K562 (cell line): ENCODE results near the gene KNCN. TPM values are rescaled to one million over a fixed set of nuclear protein-coding genes. Genes with fewer than 3 reads are reported as not detected.

ENCODE experiments used
- ATAC-seq: fragments of 200-7000 bp; cut with Tn5 transposase; 3 replicates; pipeline ENCODE4 v1.9.1; 2020; ENCODE audit warnings: moderate library complexity
- BruUV-seq: library from RNA; stranded (reverse); fragments of 400-500 nt; replicated peaks from 2 replicates; lab custom pipeline; 2021; lab: Mats Ljungman, UMichigan
- CTCF ChIA-PET: fragments of 300-600 bp; formaldehyde crosslinking; extraction: SDS; loops from one replicate; lab custom pipeline; 2021; ENCODE audit warnings: low intra/inter-chr PET ratio; lab: Yijun Ruan, JAX
- POLR2A ChIA-PET: fragments of 300-600, 350-650 bp; sonication (Branson Sonifier 250); formaldehyde crosslinking; extraction: SDS; loops from one replicate; lab custom pipeline; 2021; ENCODE audit warnings: antibody characterized with exemption, inconsistent platforms; lab: Yijun Ruan, JAX
- DNase-seq, 4 experiments: peaks; one replicate each; pipeline versions ENCODE4 v3.0.0 to v3.0.0-alpha.2; 2011 to 2018; ENCODE audit warnings: low spot score in 3 of 4, mixed read lengths in 3 of 4; ENCODE audit errors: extremely low read depth in 1 of 4
- FAIRE-seq: peaks from 2 replicates; lab custom pipeline; 2011; peaks lifted over from hg19 to GRCh38; lab: Jason Lieb, UNC
- H2AFZ ChIP-seq: 2 replicates; pipeline ENCODE4 v1.6.0; 2011; ENCODE audit warnings: low read depth, low read length, control low read depth, inconsistent platforms
- H3K27ac ChIP-seq: fragments of 200-600 bp; 3 replicates; pipeline ENCODE4 v1.8.0; 2011; ENCODE audit warnings: low read depth, mild to moderate bottlenecking, control low read depth, inconsistent platforms, low read length, moderate library complexity, mixed read lengths; ENCODE audit errors: extremely low read depth
- H3K27me3 ChIP-seq, 2 experiments: fragments of 300-600 bp in 1 of 2; 2 replicates in 1 of 2; 3 replicates in 1 of 2; pipeline versions ENCODE4 v1.6.0 to v1.8.0; 2011; ENCODE audit warnings: inconsistent platforms in 2 of 2, low read length in 2 of 2, mild to moderate bottlenecking in 1 of 2, mixed read lengths in 1 of 2, moderate library complexity in 1 of 2; ENCODE audit not compliant: control insufficient read depth in 2 of 2, insufficient read depth in 2 of 2
- H3K36me3 ChIP-seq: fragments of 300-600 bp; 3 replicates; pipeline ENCODE4 v1.8.0; 2011; ENCODE audit warnings: mild to moderate bottlenecking, low read length, inconsistent platforms; ENCODE audit not compliant: control insufficient read depth, insufficient read depth
- H3K4me1 ChIP-seq, 2 experiments: fragments of 200-600 bp in 1 of 2; replicated peaks in 1 of 2; 2 replicates in 1 of 2; 3 replicates in 1 of 2; pipeline versions ENCODE4 v1.5.1 to v1.8.0; 2011; ENCODE audit warnings: inconsistent platforms in 2 of 2, low read length in 2 of 2, mild to moderate bottlenecking in 1 of 2, mixed read lengths in 1 of 2, moderate library complexity in 1 of 2; ENCODE audit not compliant: control insufficient read depth in 2 of 2, insufficient read depth in 2 of 2
- H3K4me2 ChIP-seq: 2 replicates; pipeline ENCODE4 v1.6.1; 2011; ENCODE audit warnings: low read length, control low read depth, inconsistent platforms, mixed read lengths; ENCODE audit not compliant: insufficient read depth
- H3K4me3 ChIP-seq: fragments of 200-600 bp; sonication (generic), shearing (Covaris generic); 2 replicates; pipeline ENCODE4 v1.5.1; 2016; ENCODE audit warnings: control low read depth, inconsistent platforms
- H3K79me2 ChIP-seq: fragments of 200-600 bp; 3 replicates; pipeline ENCODE4 v1.8.0; 2011; ENCODE audit warnings: low read length, inconsistent platforms; ENCODE audit not compliant: control insufficient read depth, insufficient read depth
- H3K9ac ChIP-seq, 2 experiments: 2 replicates each; pipeline versions ENCODE4 v1.6.0 to v1.6.1; 2011; ENCODE audit warnings: low read depth in 2 of 2, low read length in 2 of 2, control low read depth in 1 of 2, inconsistent platforms in 1 of 2, mild to moderate bottlenecking in 1 of 2, mixed read lengths in 1 of 2; ENCODE audit not compliant: insufficient read depth in 1 of 2
- H3K9me1 ChIP-seq: one replicate; pipeline ENCODE4 v1.6.0; 2011; ENCODE audit warnings: inconsistent platforms, mild to moderate bottlenecking, low read length, moderate library complexity; ENCODE audit not compliant: control insufficient read depth, insufficient read depth
- H3K9me3 ChIP-seq: replicated peaks from 2 replicates; pipeline ENCODE4 v1.5.1; 2011; ENCODE audit warnings: low read depth, low read length, inconsistent platforms; ENCODE audit not compliant: control insufficient read depth, insufficient read depth
- H4K20me1 ChIP-seq: replicated peaks from 2 replicates; pipeline ENCODE4 v1.6.1; 2011; ENCODE audit warnings: low read length, inconsistent platforms, mixed read lengths; ENCODE audit not compliant: control insufficient read depth, insufficient read depth
- CHD4 ChIP-seq: fragments of 200-600 bp; sonication (generic); IDR thresholded peaks from 3 replicates; pipeline ENCODE4 v1.6.1; 2012; ENCODE audit warnings: low read depth, mild to moderate bottlenecking, mixed read lengths, low read length, inconsistent platforms; ENCODE audit not compliant: insufficient read depth, insufficient replicate concordance, poor library complexity, severe bottlenecking
- FOSL1 ChIP-seq: fragments of 200-800 bp; sonication (Bioruptor generic); conservative IDR thresholded peaks from 2 replicates; pipeline ENCODE4 v1.6.1; 2016; ENCODE audit warnings: missing genetic modification characterization, missing compliant biosample characterization
- FOXA3 ChIP-seq, 2 experiments: fragments of 450-650 bp in 1 of 2; sonication (generic) in 1 of 2; formaldehyde crosslinking; IDR thresholded peaks in 1 of 2; conservative IDR thresholded peaks in 1 of 2; 2 replicates each; pipeline versions ENCODE4 v1.4.0 to v1.8.0; 2020 to 2022; ENCODE audit warnings: mild to moderate bottlenecking in 2 of 2, missing genetic modification reagents in 1 of 2
- KDM4B ChIP-seq, 2 experiments: fragments of 450-650 bp in 1 of 2; sonication (generic) in 1 of 2; IDR thresholded peaks; 2 replicates each; pipeline ENCODE4 v1.6.1; 2016 to 2017; ENCODE audit warnings: borderline replicate concordance in 2 of 2, antibody characterized with exemption in 1 of 2, low read depth in 1 of 2, mild to moderate bottlenecking in 1 of 2
- MAX ChIP-seq: sonication (generic); formaldehyde crosslinking; IDR thresholded peaks from 2 replicates; pipeline ENCODE4 v1.9.0; 2022; ENCODE audit warnings: mild to moderate bottlenecking, missing genetic modification reagents
- NCOA4 ChIP-seq: fragments of 450-650 bp; IDR thresholded peaks from 2 replicates; pipeline ENCODE4 v1.6.1; 2018; ENCODE audit warnings: mild to moderate bottlenecking; ENCODE audit not compliant: partially characterized antibody
- PATZ1 ChIP-seq: fragments of 250-450 bp; sonication (Bioruptor Pico); IDR thresholded peaks from 2 replicates; pipeline ENCODE4 v1.5.0; 2020; ENCODE audit warnings: mild to moderate bottlenecking, borderline replicate concordance
- TFAM ChIP-seq: fragments of 250-450 bp; sonication (Bioruptor Pico); conservative IDR thresholded peaks from 2 replicates; pipeline ENCODE4 v1.5.0; 2021; ENCODE audit warnings: mild to moderate bottlenecking, moderate library complexity
- U2AF1 ChIP-seq: fragments of 200-400 bp; formaldehyde crosslinking; optimal IDR thresholded peaks from 2 replicates; pipeline ENCODE3; 2017; ENCODE audit warnings: mild to moderate bottlenecking, low read depth, low read length, moderate library complexity
- ZKSCAN8 ChIP-seq: fragments of 200-800 bp; sonication (Bioruptor generic); IDR thresholded peaks from 2 replicates; pipeline ENCODE4 v1.6.1; 2016; ENCODE audit warnings: missing genetic modification characterization, missing compliant biosample characterization
- ZNF655 ChIP-seq: fragments of 250-450 bp; sonication (Bioruptor Pico); IDR thresholded peaks from 2 replicates; pipeline ENCODE4 v1.5.0; 2021
- WGBS: fragments of 100-300 bp; shearing (Covaris generic); methylation state at CpG from one replicate; pipeline ENCODE4 v1.1.6; 2016; ENCODE audit warnings: low coverage, mixed read lengths; ENCODE audit not compliant: insufficient coverage; ENCODE audit errors: missing lambda C conversion rate; 5-methylcytosine and 5-hydroxymethylcytosine counted together
- in situ Hi-C: fragments of 300-500 bp; cut with MboI; formaldehyde crosslinking; loops from 4 replicates; pipeline ENCODE4 v1.15.0; 2018; ENCODE audit warnings: inconsistent platforms, mixed read lengths
- intact Hi-C: fragments of 100-400 bp; cut with micrococcal nuclease; formaldehyde crosslinking; loops from 2 replicates; pipeline ENCODE4 v1.14.2; 2022
- polyA plus RNA-seq, 8 experiments: library from polyadenylated mRNA; depleted of rRNA in 4 of 8; stranded (reverse) in 5 of 8; unstranded in 3 of 8; fragments of >200 nt; fragmentation: Nextera tagmentation in 2 of 8; fragmentation: Illumina TruSeq in 1 of 8; extraction: Ambion mirVana in 2 of 8; extraction: Trizol in 1 of 8; gene quantifications; 2 replicates each; pipeline versions ENCODE4 v1.2.1 to v1.2.3, GENCODE V29; 2011 to 2014; ENCODE audit warnings: inconsistent platforms in 1 of 8, missing spikeins in 1 of 8
- total RNA-seq, 7 experiments: library from RNA; depleted of rRNA in 6 of 7; stranded (reverse); fragments of >200 nt in 6 of 7; fragmentation: Illumina TruSeq in 2 of 7; extraction: Trizol in 2 of 7; gene quantifications; 2 replicates each; pipeline versions ENCODE4 v1.2.1 to v1.2.3, GENCODE V29; 2011 to 2021; ENCODE audit warnings: low replicate concordance in 1 of 7

The KNCN gene
- total and polyA plus RNA-seq, 9 of the 15 experiments (the other 6 are each of a cell fraction or from before 2014, with no cell fraction given), result not detected

GRCh38 chr1:46539972-46540371 lies 11.5 kb downstream of the KNCN start:
- ChIA-PET CTCF (no interaction called here), POLR2A (interaction anchor here (0.6 to 1.8 kb wide), 4 partner anchors 10 to 92 kb away, joined by 3 to 15 read pairs (median 4); no protein-coding TSS in a partner anchor)
- in situ Hi-C loops, result loop anchor here (5.0 kb wide), 1 partner anchor 133 kb away; no protein-coding TSS in a partner anchor
- 38% methylated on average over 8 of the region's 9 CpGs for WGBS
- FAIRE-seq, result no peak
- Histone ChIP-seq H3K27me3 (no peaks in the 10 kb centered on the region), H2AFZ (no peak overlapping the region)
- BruUV-seq, result no TSS peak
- peak in 1 of 4 experiments; percentile 14 for DNase-seq
- TF ChIP-seq CHD4, result no peak
- 0 out of 2 replicates have a peak, but pooled peaks have one; percentile 30 for TF ChIP-seq FOSL1 (tag)
- TF ChIP-seq, all 486 proteins: peak for 1
- no peak overlapping the region for H3K4me3 ChIP-seq
- no peak overlapping the region for H3K4me2 ChIP-seq
- H4K20me1 ChIP-seq, result no peaks in the 10 kb centered on the region
- peaks cover 12 to 22% of the 10 kb centered on the region in 2 experiments for H3K4me1 ChIP-seq
- no peaks in the 10 kb centered on the region for H3K9me1 ChIP-seq
- ATAC-seq, result no peak
- intact Hi-C loops, result no loop called here
- H3K9me3 ChIP-seq, result no peaks in the 10 kb centered on the region
- H3K27ac ChIP-seq, result no peak overlapping the region
- no peaks in the 10 kb centered on the region for H3K79me2 ChIP-seq
- H3K36me3 ChIP-seq, result no peaks in the 10 kb centered on the region
- H3K9ac ChIP-seq, result 0 out of 4 replicates have a peak overlapping the region, but pooled peaks of 1 of the 2 experiments have one; percentile 59

GRCh38 chr1:46538147-46538546 lies 13.3 kb downstream of the KNCN start:
- 39% methylated on average over 2 of the region's 2 CpGs for WGBS
- POLR2A ChIA-PET, result interaction anchor here (0.5 to 0.6 kb wide), 2 partner anchors 117 to 198 kb away, joined by 3 to 4 read pairs; no protein-coding TSS in a partner anchor
- no peak for ATAC-seq
- TF ChIP-seq U2AF1 (no peak), FOXA3 (CRISPR knock-in tag; conservative IDR thresholded peaks at IDR 0.05 in 1 of 2, IDR thresholded peaks at IDR 0.05 in 1 of 2) (no peak), KDM4B (IDR thresholded peaks at IDR 0.05; ENCODE audit: borderline replicate concordance in 2 of 2, low read depth in 1 of 2) (no peak), MAX (CRISPR knock-in tag) (no peak), ZNF655 (no peak), ZKSCAN8 (CRISPR knock-in tag) (no peak), PATZ1 (CRISPR knock-in tag) (no peak), TFAM (CRISPR knock-in tag) (no peak), NCOA4 (no peak)

More at GRCh38 chr1:46538147-46538546, 13.3 kb downstream of the KNCN start:
- Histone ChIP-seq H3K4me2 (no peak overlapping the region), H3K9ac (no peak overlapping the region), H3K36me3 (no peaks in the 10 kb centered on the region), H3K27ac (no peak overlapping the region), H3K4me1 (peaks cover 3 to 10% of the 10 kb centered on the region in 2 experiments; a peak in 3 of 5 replicates), H2AFZ (no peak overlapping the region), H3K9me3 (no peaks in the 10 kb centered on the region), H3K9me1 (no peaks in the 10 kb centered on the region), H3K79me2 (no peaks in the 10 kb centered on the region), H4K20me1 (no peaks in the 10 kb centered on the region), H3K4me3 (no peak overlapping the region), H3K27me3 (no peaks in the 10 kb centered on the region)
- FAIRE-seq (no peak), DNase-seq (no peak)
- in situ Hi-C loops, result loop anchor here (5.0 kb wide), 1 partner anchor 131 kb away; no protein-coding TSS in a partner anchor
- BruUV-seq, result no TSS peak
- intact Hi-C loops, result no loop called here
- CTCF ChIA-PET, result interaction anchor here (1.3 kb wide), 1 partner anchor 60 kb away, joined by 3 read pairs; no protein-coding TSS in a partner anchor
